Endothelial cell of umbilical vein (primary cell): Measurements from ENCODE around the gene CFAP210. TPM values are rescaled to one million over a fixed set of nuclear protein-coding genes. Genes with fewer than 3 reads are reported as not detected.

Experiments used
- BruUV-seq: library from RNA; stranded (reverse); fragments of 400-500 nt; replicated peaks from 2 replicates; lab custom pipeline; 2021; lab: Mats Ljungman, UMichigan
- CTCF ChIA-PET: fragments of 300-600, 350-600 bp; sonication (Branson Sonifier 250); formaldehyde crosslinking; loops from one replicate; lab custom pipeline; 2021; ENCODE audit warnings: antibody characterized with exemption, inconsistent platforms; lab: Charles Lee
- POLR2A ChIA-PET: fragments of 300-600, 350-600 bp; sonication (Branson Sonifier 250); formaldehyde crosslinking; loops from one replicate; lab custom pipeline; 2021; ENCODE audit warnings: antibody characterized with exemption, inconsistent platforms; lab: Charles Lee
- DNase-seq: peaks from one replicate; pipeline ENCODE4 v3.0.0-alpha.2; 2011; ENCODE audit warnings: low read depth, low spot score
- FAIRE-seq: peaks from 2 replicates; lab custom pipeline; 2011; peaks lifted over from hg19 to GRCh38; lab: Jason Lieb, UNC
- H2AFZ ChIP-seq: 2 replicates; pipeline ENCODE4 v1.6.0; 2012; ENCODE audit warnings: low read depth, low read length, control low read depth, inconsistent platforms
- H3K27ac ChIP-seq: 2 replicates; pipeline ENCODE4 v1.5.1; 2011; ENCODE audit warnings: low read depth, mild to moderate bottlenecking, control low read depth, low read length, moderate library complexity; ENCODE audit not compliant: insufficient read depth
- H3K27me3 ChIP-seq, 2 experiments: 2 replicates each; pipeline versions ENCODE4 v1.6.0 to v1.6.1; 2011; ENCODE audit warnings: low read length in 2 of 2, mixed read lengths in 1 of 2; ENCODE audit not compliant: control insufficient read depth in 2 of 2, insufficient read depth in 2 of 2
- H3K36me3 ChIP-seq, 2 experiments: 2 replicates in 1 of 2; 3 replicates in 1 of 2; pipeline ENCODE4 v1.5.1; 2011; ENCODE audit warnings: low read length in 2 of 2, mild to moderate bottlenecking in 1 of 2, moderate library complexity in 1 of 2; ENCODE audit not compliant: control insufficient read depth in 2 of 2, insufficient read depth in 2 of 2; ENCODE audit errors: extremely low read depth in 1 of 2
- H3K4me1 ChIP-seq: 3 replicates; pipeline ENCODE4 v1.5.1; 2011; ENCODE audit warnings: mild to moderate bottlenecking, low read length; ENCODE audit not compliant: control insufficient read depth, insufficient read depth; ENCODE audit errors: extremely low read depth
- H3K4me2 ChIP-seq: 2 replicates; pipeline ENCODE4 v1.6.1; 2011; ENCODE audit warnings: low read length, control low read depth, mixed read lengths; ENCODE audit not compliant: insufficient read depth
- H3K4me3 ChIP-seq, 3 experiments: fragments of 200-600 bp in 1 of 3; sonication (generic), shearing (Covaris generic) in 1 of 3; replicated peaks in 1 of 3; 2 replicates each; pipeline ENCODE4 v1.5.1; 2011 to 2016; ENCODE audit warnings: control low read depth in 3 of 3, low read length in 3 of 3, mild to moderate bottlenecking in 2 of 3, inconsistent platforms in 1 of 3, low read depth in 1 of 3, moderate library complexity in 1 of 3; ENCODE audit not compliant: insufficient read depth in 1 of 3
- H3K79me2 ChIP-seq: 2 replicates; pipeline ENCODE4 v1.6.0; 2012; ENCODE audit warnings: low read length, inconsistent platforms; ENCODE audit not compliant: control insufficient read depth, insufficient read depth
- H3K9ac ChIP-seq: replicated peaks from 2 replicates; pipeline ENCODE3; 2011; ENCODE audit warnings: low read length, control low read depth; ENCODE audit not compliant: insufficient read depth; ENCODE audit errors: extremely low read depth
- H3K9me1 ChIP-seq: replicated peaks from 3 replicates; pipeline ENCODE4 v1.6.0; 2011; ENCODE audit warnings: mild to moderate bottlenecking, low read length; ENCODE audit not compliant: control insufficient read depth, insufficient read depth; ENCODE audit errors: extremely low read depth
- H3K9me3 ChIP-seq: replicated peaks from 2 replicates; pipeline ENCODE4 v1.5.1; 2012; ENCODE audit warnings: low read length, inconsistent platforms; ENCODE audit not compliant: control insufficient read depth, insufficient read depth
- H4K20me1 ChIP-seq: replicated peaks from 2 replicates; pipeline ENCODE3; 2011; ENCODE audit warnings: mild to moderate bottlenecking, low read length; ENCODE audit not compliant: control insufficient read depth, insufficient read depth; ENCODE audit errors: extremely low read depth
- EZH2 ChIP-seq: IDR thresholded peaks from 2 replicates; pipeline ENCODE4 v1.6.1; 2012; ENCODE audit warnings: borderline replicate concordance, low read depth, mild to moderate bottlenecking, moderate library complexity, low read length, inconsistent platforms; ENCODE audit not compliant: severe bottlenecking
- FOS ChIP-seq: IDR thresholded peaks from 2 replicates; pipeline ENCODE4 v1.6.1; 2011; ENCODE audit warnings: mild to moderate bottlenecking, low read length, moderate library complexity, borderline replicate concordance; ENCODE audit not compliant: insufficient read depth
- GATA2 ChIP-seq: IDR thresholded peaks from 2 replicates; pipeline ENCODE4 v1.7.0; 2011; ENCODE audit warnings: low read depth, mild to moderate bottlenecking, moderate library complexity, mixed read lengths, low read length; ENCODE audit not compliant: insufficient read length, insufficient read depth
- JUN ChIP-seq: IDR thresholded peaks from 2 replicates; pipeline ENCODE4 v1.6.1; 2011; ENCODE audit warnings: borderline replicate concordance, low read depth; ENCODE audit not compliant: insufficient read length, insufficient read depth
- MYC ChIP-seq: IDR thresholded peaks from one replicate; pipeline ENCODE4 v1.6.1; 2011; ENCODE audit warnings: mild to moderate bottlenecking, low read depth, low read length
- POLR2A ChIP-seq: IDR thresholded peaks from 2 replicates; pipeline ENCODE4 v1.6.1; 2012; ENCODE audit warnings: low read depth, mild to moderate bottlenecking, control low read depth, low read length
- POLR2AphosphoS5 ChIP-seq: IDR thresholded peaks from 2 replicates; pipeline ENCODE4 v1.6.1; 2012; ENCODE audit warnings: low read depth, mild to moderate bottlenecking, control low read depth, low read length, moderate library complexity; ENCODE audit not compliant: insufficient read depth
- dilution Hi-C: fragments of 300-500 bp; cut with MboI; formaldehyde crosslinking; loops from one replicate; pipeline ENCODE4 v1.15.0; 2019; ENCODE audit warnings: low sequenced_read_pairs; ENCODE audit not compliant: extremely low pct_ligation_motif_present
- intact Hi-C: fragments of 100-400 bp; cut with micrococcal nuclease; formaldehyde crosslinking; loops from one replicate; pipeline ENCODE4 v1.10.0; 2022
- polyA plus RNA-seq, 4 experiments: library from polyadenylated mRNA; depleted of rRNA in 3 of 4; stranded (reverse) in 3 of 4; unstranded in 1 of 4; fragments of >200 nt; gene quantifications; 2 replicates each; pipeline versions ENCODE4 v1.2.1 to v1.2.3, GENCODE V29; 2011 to 2012; ENCODE audit warnings: missing spikeins in 1 of 4
- total RNA-seq: library from RNA; stranded (reverse); gene quantifications from 2 replicates; pipeline ENCODE4 v1.2.3, GENCODE V29; 2021
- TF ChIP-seq, protein P1 (sequence below), 2 donors: IDR thresholded peaks; 1 replicate in 1 of 2; 2 replicates in 1 of 2; pipeline ENCODE4 v1.5.1; 2011; ENCODE audit warnings: low read length in 2 of 2, mild to moderate bottlenecking in 2 of 2, moderate library complexity in 2 of 2, control low read depth in 1 of 2, inconsistent platforms in 1 of 2, low read depth in 1 of 2; ENCODE audit not compliant: insufficient read depth in 1 of 2; ENCODE audit errors: extremely low read depth in 1 of 2
- TF ChIP-seq, protein P2 (sequence below): IDR thresholded peaks from 2 replicates; pipeline ENCODE4 v1.6.1; 2011; ENCODE audit not compliant: insufficient read depth, insufficient read length

Gene CFAP210
- total and polyA plus RNA-seq, 2 donors (not counting 3 experiments of a cell fraction or from before 2014, with no cell fraction given): not detected

DNA sequence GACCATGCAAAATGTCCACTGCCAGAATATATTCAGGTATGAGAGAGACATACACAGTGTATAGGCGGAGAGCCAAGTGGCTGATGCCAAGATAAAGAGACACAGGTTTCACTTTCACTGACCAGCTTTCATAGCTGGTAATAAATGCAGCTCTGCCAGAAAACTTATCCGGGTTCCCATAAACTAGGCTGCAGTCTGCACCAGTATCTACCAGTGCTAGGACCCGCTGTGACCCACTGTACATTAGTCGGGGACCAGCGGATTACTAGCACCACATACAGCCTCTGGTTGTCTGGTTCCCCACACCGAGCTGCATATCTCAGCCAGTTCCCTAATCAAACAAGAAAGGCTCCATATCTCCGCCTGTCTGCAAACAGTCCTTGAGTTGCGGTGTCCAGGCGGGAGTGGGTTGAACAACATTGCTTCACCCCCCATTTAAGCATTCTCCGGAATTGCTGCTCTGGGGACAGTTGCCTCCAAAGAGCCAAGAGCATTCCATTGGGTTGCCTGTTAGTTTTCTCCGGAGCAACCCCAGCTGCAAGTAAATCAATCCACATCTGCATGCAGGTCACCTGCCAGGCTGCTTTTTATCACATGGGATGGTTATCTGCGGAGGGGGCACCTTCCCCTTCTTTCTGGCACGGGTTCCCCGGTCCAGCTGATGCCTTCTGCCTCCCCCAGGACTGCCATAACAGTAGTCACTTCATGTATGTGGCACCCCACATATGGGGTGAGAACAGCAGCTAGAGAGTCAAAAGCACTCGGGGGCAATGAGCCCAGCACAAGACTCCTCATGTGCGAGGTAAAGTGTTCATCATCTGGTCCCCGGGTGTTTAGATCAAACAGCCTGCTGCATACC, 21.4 kb upstream of the CFAP210 start:
- H3K27me3 ChIP-seq: no peaks in the 10 kb centered on the region
- no peak overlapping the region for H3K27ac ChIP-seq
- H3K4me1 ChIP-seq: peaks cover 23% of the 10 kb centered on the region
- no peaks in the 10 kb centered on the region for H3K9me1 ChIP-seq
- no peaks in the 10 kb centered on the region for H3K79me2 ChIP-seq
- ChIA-PET POLR2A (no interaction called here), CTCF (interaction anchor here (0.9 to 1.5 kb wide), 2 partner anchors 11 to 209 kb away, joined by 3 read pairs; no protein-coding TSS in a partner anchor)
- dilution Hi-C loops: no loop called here
- no peaks in the 10 kb centered on the region for H3K36me3 ChIP-seq
- H3K4me2 ChIP-seq: no peak overlapping the region
- FAIRE-seq (no peak), DNase-seq (peak; percentile 58)
- H4K20me1 ChIP-seq: no peaks in the 10 kb centered on the region
- H3K4me3 ChIP-seq: no peak overlapping the region
- H2AFZ ChIP-seq: no peak overlapping the region
- H3K9ac ChIP-seq: no peak overlapping the region
- H3K9me3 ChIP-seq: no peaks in the 10 kb centered on the region
- no TSS peak for BruUV-seq
- intact Hi-C loops: loop anchor here (2.0 kb wide), 2 partner anchors 17 to 21 kb away; partner anchors contain the start of genes CFAP210, KLHL23 and PHOSPHO2
- TF ChIP-seq, protein P1, sequence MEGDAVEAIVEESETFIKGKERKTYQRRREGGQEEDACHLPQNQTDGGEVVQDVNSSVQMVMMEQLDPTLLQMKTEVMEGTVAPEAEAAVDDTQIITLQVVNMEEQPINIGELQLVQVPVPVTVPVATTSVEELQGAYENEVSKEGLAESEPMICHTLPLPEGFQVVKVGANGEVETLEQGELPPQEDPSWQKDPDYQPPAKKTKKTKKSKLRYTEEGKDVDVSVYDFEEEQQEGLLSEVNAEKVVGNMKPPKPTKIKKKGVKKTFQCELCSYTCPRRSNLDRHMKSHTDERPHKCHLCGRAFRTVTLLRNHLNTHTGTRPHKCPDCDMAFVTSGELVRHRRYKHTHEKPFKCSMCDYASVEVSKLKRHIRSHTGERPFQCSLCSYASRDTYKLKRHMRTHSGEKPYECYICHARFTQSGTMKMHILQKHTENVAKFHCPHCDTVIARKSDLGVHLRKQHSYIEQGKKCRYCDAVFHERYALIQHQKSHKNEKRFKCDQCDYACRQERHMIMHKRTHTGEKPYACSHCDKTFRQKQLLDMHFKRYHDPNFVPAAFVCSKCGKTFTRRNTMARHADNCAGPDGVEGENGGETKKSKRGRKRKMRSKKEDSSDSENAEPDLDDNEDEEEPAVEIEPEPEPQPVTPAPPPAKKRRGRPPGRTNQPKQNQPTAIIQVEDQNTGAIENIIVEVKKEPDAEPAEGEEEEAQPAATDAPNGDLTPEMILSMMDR (IDR thresholded peaks at IDR 0.05; ENCODE audit: extremely low read depth in 1 of 2, insufficient read depth in 1 of 2, low read depth in 1 of 2, low read length in 2 of 2): no peak
- TF ChIP-seq JUN (no peak), GATA2 (no peak), EZH2 (no peak), POLR2AphosphoS5 (no peak), MYC (no peak), POLR2A (no peak), FOS (no peak)
- TF ChIP-seq, protein P2, sequence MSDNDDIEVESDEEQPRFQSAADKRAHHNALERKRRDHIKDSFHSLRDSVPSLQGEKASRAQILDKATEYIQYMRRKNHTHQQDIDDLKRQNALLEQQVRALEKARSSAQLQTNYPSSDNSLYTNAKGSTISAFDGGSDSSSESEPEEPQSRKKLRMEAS: no peak
